Prostate gland (tissue), 2 donors: ENCODE measurements around the gene TPBGL.

ENCODE experiments used
- CTCF ChIP-seq, 4 experiments: fragments of 200-600 bp in 2 of 4; fragments of 450-650 bp in 2 of 4; sonication (generic) in 2 of 4; IDR thresholded peaks; 1 replicate in 3 of 4; 2 replicates in 1 of 4; pipeline ENCODE4 v1.5.1; 2016 to 2019; ENCODE audit warnings: antibody characterized with exemption in 4 of 4, mild to moderate bottlenecking in 2 of 4, moderate library complexity in 2 of 4
- POLR2A ChIP-seq: fragments of 450-650 bp; IDR thresholded peaks from one replicate; pipeline ENCODE4 v1.6.1; 2016; ENCODE audit warnings: antibody characterized with exemption, mild to moderate bottlenecking

- TF ChIP-seq CTCF (IDR thresholded peaks at IDR 0.05) (no peak), POLR2A (no peak)
These were observed 46.9 kb upstream of the TPBGL start for GRCh38 chr11:75193711-75194110.
